Measurements from ENCODE around the gene LAMB4.
"Not testable (repeated sequence)": the region's sequence is repeated elsewhere in the genome, so short reads cannot be mapped to it uniquely, and the experiment has no call there.

Gene LAMB4

DNA sequence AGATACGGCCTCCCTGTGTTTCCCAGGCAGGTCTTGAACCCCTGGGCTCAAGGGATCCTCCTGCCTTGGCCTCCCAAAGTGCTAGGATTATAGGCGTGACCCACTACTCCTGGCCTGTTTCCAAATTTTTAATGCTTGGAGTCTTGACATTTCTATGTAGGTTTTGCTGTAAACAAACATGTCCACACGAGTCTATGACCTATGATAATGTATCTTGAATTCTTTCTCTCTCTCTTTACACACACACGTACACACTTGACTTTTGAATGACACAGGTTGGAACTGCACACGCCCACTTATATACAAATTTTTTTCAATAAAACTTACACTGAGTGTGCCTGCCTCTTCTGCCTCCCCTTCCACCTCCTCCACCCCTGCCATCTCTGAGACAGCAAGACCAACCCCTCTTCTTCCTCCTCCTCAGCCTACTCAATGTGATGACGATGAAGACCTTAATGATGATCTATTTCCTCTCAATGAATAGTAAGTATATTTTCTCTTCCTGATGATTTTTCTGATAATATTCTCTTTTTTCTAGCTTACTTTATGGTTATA lies 83.1 kb downstream of the LAMB4 start:
- Histone ChIP-seq H3K27me3 (ENCODE audit: control insufficient read depth, insufficient read depth, low read length) (no peaks in the 10 kb centered on the region), H3K4me1 (ENCODE audit: control insufficient read depth, insufficient read depth, low read length) (no peaks in the 10 kb centered on the region), H3K9me3 (ENCODE audit: control insufficient read depth, low read length) (no peaks in the 10 kb centered on the region), H3K4me3 (ENCODE audit: low read length) (no peak overlapping the region), H3K9ac (ENCODE audit: low read length) (no peak overlapping the region), H3K36me3 (ENCODE audit: control insufficient read depth, insufficient read depth, low read length) (no peaks in the 10 kb centered on the region)

DNA sequence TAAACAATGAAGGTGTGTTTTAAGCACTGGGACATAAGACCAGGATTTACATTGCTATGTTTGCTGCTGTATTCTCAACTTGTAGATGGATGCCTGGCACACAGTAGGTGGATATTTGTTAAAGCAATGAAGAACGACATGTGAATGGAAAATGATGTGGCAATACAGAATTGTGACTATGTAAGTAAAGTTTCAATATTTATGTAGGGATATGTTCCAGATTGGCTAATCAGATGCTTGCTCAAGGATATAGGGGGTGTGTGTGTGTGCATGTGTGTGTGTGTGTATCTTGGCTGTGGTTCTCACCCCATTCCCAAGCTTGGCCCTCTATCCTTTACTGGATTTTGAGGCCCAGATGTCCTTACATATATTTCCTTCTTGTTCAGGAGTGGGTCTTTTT lies 84.5 kb downstream of the LAMB4 start:
- H3K4me3 ChIP-seq (ENCODE audit: low read length) = no peak overlapping the region
- no peak overlapping the region for H3K9ac ChIP-seq (ENCODE audit: low read length)
- H3K27me3 ChIP-seq (ENCODE audit: control insufficient read depth, insufficient read depth, low read length) = no peaks in the 10 kb centered on the region
- no peaks in the 10 kb centered on the region for H3K4me1 ChIP-seq (ENCODE audit: control insufficient read depth, insufficient read depth, low read length)
- no peaks in the 10 kb centered on the region for H3K9me3 ChIP-seq (ENCODE audit: control insufficient read depth, low read length)
- H3K36me3 ChIP-seq (ENCODE audit: control insufficient read depth, insufficient read depth, low read length) = no peaks in the 10 kb centered on the region

DNA sequence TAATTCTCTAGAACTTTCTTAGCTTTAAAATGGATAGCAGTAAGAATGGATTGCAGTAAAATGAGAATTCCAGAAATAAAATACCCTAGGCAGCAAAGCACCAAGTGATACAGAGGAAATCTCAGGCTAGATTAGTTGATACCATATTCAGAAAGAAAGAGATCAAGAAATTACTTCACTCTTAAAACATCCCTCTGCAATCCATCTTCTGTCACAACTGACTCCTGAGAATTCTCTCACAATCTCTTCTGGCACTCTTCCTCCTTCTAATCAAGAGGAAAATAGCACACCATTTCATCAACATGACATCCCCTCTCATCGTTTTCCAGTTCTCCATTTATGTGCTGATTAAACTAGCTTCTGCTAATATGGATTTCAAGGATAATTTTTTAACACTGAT lies 85.0 kb downstream of the LAMB4 start:
- no peaks in the 10 kb centered on the region for H3K27me3 ChIP-seq (ENCODE audit: control insufficient read depth, insufficient read depth, low read length)
- no peaks in the 10 kb centered on the region for H3K9me3 ChIP-seq (ENCODE audit: control insufficient read depth, low read length)
- H3K36me3 ChIP-seq (ENCODE audit: control insufficient read depth, insufficient read depth, low read length) = no peaks in the 10 kb centered on the region
- no peak overlapping the region for H3K9ac ChIP-seq (ENCODE audit: low read length)
- no peaks in the 10 kb centered on the region for H3K4me1 ChIP-seq (ENCODE audit: control insufficient read depth, insufficient read depth, low read length)
- no peak overlapping the region for H3K4me3 ChIP-seq (ENCODE audit: low read length)

DNA sequence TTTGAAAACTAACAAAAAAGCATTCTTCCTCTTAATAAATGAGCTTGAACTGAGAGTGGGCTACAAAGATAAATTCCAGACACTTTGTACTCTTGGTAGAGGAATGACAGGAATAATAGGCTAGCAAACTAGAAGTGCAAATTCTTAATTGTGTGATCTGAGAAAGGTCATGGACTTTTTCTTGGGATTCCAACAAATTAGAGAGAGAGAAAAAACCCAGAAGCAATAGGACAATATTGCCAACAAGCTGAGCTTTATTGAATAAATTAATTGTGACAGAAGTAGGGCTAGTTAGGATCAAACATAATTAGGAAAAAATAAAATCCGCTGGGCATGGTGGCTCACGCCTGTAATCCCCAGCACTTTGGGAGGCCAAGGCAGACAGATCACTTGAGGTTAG lies 85.8 kb downstream of the LAMB4 start:
- no peak overlapping the region for H3K4me3 ChIP-seq (ENCODE audit: low read length)
- H3K9ac ChIP-seq (ENCODE audit: low read length) = no peak overlapping the region
- H3K9me3 ChIP-seq (ENCODE audit: control insufficient read depth, low read length) = no peaks in the 10 kb centered on the region
- no peaks in the 10 kb centered on the region for H3K27me3 ChIP-seq (ENCODE audit: control insufficient read depth, insufficient read depth, low read length)
- H3K36me3 ChIP-seq (ENCODE audit: control insufficient read depth, insufficient read depth, low read length) = no peaks in the 10 kb centered on the region
- no peaks in the 10 kb centered on the region for H3K4me1 ChIP-seq (ENCODE audit: control insufficient read depth, insufficient read depth, low read length)

DNA sequence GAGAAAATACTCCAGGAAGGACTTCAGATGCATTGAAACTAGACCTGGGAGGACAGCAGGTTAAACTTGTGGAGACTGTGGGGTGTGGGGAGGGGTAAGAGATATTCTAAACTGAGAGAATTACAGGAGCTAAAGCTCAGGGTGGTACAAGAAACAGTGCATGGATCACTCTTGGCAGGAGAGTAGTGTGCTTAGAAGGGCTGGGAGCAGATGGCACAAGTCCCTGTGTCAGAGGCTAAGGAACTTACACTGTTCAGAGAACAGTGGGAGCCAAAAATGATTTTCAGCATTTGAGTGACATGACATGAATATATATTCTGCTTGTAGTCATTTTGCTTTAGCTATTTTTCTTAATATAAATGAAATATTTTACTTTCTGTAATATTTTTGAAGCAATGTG lies 91.2 kb downstream of the LAMB4 start:
- Histone ChIP-seq H3K4me1 (ENCODE audit: control insufficient read depth, insufficient read depth, low read length) (no peaks in the 10 kb centered on the region), H3K27me3 (ENCODE audit: control insufficient read depth, insufficient read depth, low read length) (no peaks in the 10 kb centered on the region), H3K4me3 (ENCODE audit: low read length) (no peak overlapping the region), H3K9me3 (ENCODE audit: control insufficient read depth, low read length) (no peaks in the 10 kb centered on the region), H3K9ac (ENCODE audit: low read length) (no peak overlapping the region), H3K36me3 (ENCODE audit: control insufficient read depth, insufficient read depth, low read length) (no peaks in the 10 kb centered on the region)

DNA sequence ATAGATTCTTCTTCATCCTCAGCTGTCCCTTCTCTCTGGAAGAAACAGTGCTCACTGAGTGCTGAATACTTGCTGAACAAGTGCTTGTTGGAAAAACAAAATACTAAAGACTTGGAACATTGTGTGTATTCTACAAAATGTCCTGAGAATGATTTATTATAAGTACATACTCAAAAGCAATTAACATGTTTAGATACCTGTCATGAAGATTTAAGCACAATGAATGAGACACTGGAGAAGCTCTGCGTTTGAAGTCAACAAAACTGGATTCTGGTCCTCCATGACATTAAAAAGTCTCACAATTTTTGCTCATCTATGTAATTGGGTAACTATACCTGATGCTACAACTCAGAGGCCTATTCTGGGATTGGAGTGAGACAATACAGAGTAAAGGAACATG lies 92.4 kb downstream of the LAMB4 start:
- H3K9ac ChIP-seq (ENCODE audit: low read length) = no peak overlapping the region
- no peaks in the 10 kb centered on the region for H3K36me3 ChIP-seq (ENCODE audit: control insufficient read depth, insufficient read depth, low read length)
- H3K27me3 ChIP-seq (ENCODE audit: control insufficient read depth, insufficient read depth, low read length) = no peaks in the 10 kb centered on the region

DNA sequence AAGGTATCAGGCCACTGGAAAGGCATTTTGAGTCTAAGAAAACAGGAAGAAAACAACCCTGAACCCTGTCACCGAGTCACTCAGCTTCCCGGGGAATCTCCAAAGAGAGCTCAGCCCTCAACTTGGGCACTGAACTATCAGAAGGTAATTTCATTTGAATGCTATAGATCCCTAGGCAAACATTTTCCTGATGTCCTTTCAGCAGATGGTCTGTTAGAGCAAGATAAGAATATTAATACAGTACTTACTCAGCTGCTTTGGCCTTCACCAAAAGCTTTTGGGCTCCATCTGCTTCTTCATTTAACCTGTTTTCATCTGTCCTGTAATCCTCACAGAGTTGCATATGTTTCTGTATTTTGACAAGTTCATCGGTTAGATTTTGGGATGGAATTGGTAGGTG lies 93.0 kb downstream of the LAMB4 start:
- Histone ChIP-seq H3K9me3 (ENCODE audit: control insufficient read depth, low read length) (no peaks in the 10 kb centered on the region), H3K4me1 (ENCODE audit: control insufficient read depth, insufficient read depth, low read length) (no peaks in the 10 kb centered on the region), H3K36me3 (ENCODE audit: control insufficient read depth, insufficient read depth, low read length) (no peaks in the 10 kb centered on the region), H3K27me3 (ENCODE audit: control insufficient read depth, insufficient read depth, low read length) (no peaks in the 10 kb centered on the region), H3K4me3 (ENCODE audit: low read length) (no peak overlapping the region), H3K9ac (ENCODE audit: low read length) (no peak overlapping the region)

More for the DNA sequence above, 92.4 kb downstream of the LAMB4 start:
- no peak overlapping the region for H3K4me3 ChIP-seq (ENCODE audit: low read length)
- H3K4me1 ChIP-seq (ENCODE audit: control insufficient read depth, insufficient read depth, low read length) = no peaks in the 10 kb centered on the region
- H3K9me3 ChIP-seq (ENCODE audit: control insufficient read depth, low read length) = no peaks in the 10 kb centered on the region

DNA sequence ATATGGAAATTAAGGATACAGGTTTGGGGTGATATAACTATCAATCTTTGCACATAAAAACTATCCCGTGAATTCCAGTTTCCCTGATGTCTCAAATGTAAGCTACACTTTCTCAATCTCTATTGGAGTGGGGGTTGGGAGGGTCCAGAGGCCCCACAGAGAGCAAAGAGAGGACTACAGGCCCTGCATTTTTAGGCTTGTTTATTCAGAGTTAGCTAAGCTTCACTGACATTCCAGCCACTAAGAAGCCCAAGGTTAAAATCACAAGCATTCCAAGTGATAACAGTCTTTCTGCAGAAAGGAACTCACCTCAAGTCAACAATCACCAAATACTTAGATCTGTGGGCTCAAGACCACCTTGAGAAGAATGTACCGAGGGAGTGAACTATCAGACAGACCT lies 95.6 kb downstream of the LAMB4 start:
- no peaks in the 10 kb centered on the region for H3K36me3 ChIP-seq (ENCODE audit: control insufficient read depth, insufficient read depth, low read length)
- no peaks in the 10 kb centered on the region for H3K4me1 ChIP-seq (ENCODE audit: control insufficient read depth, insufficient read depth, low read length)
- H3K9ac ChIP-seq (ENCODE audit: low read length) = no peak overlapping the region
- no peak overlapping the region for H3K4me3 ChIP-seq (ENCODE audit: low read length)
- no peaks in the 10 kb centered on the region for H3K27me3 ChIP-seq (ENCODE audit: control insufficient read depth, insufficient read depth, low read length)
- no peaks in the 10 kb centered on the region for H3K9me3 ChIP-seq (ENCODE audit: control insufficient read depth, low read length)

DNA sequence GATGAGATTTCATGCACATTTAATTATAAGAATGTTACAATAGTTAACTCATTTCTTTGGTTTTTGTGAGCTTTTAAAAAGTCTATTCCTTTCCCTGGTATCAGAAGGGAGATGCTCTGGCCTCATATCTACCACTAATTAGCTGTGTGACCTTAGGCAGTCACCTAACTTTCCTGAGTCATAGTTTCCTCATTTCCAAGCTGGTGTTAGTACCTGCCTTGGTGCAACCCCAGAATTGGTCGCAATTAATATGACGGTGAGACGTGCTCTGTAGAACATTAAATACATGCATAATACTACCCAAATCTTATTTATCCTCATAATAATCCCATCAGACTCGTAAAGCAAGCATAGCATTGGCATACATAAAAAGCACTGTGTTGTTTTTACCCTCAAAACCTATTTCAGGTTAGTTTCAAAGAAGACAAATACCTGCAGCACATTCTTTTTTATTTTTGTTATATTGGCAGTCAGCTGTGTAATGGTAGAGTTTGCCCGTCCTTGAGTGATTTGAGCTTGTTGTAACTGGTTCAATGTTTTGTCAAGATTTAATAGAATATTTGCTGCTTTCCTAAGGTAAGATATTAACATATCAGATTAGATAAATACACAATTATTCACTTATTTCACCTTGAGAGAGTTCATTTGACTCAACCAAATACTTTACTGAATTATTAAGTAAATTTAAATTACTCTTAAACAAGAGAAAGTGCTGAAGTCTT lies 96.2 kb downstream of the LAMB4 start:
- H3K4me3 ChIP-seq (ENCODE audit: low read length) = no peak overlapping the region
- H3K36me3 ChIP-seq (ENCODE audit: control insufficient read depth, insufficient read depth, low read length) = no peaks in the 10 kb centered on the region
- no peak overlapping the region for H3K9ac ChIP-seq (ENCODE audit: low read length)
- H3K27me3 ChIP-seq (ENCODE audit: control insufficient read depth, insufficient read depth, low read length) = no peaks in the 10 kb centered on the region
- H3K4me1 ChIP-seq (ENCODE audit: control insufficient read depth, insufficient read depth, low read length) = no peaks in the 10 kb centered on the region
- H3K9me3 ChIP-seq (ENCODE audit: control insufficient read depth, low read length) = no peaks in the 10 kb centered on the region

DNA sequence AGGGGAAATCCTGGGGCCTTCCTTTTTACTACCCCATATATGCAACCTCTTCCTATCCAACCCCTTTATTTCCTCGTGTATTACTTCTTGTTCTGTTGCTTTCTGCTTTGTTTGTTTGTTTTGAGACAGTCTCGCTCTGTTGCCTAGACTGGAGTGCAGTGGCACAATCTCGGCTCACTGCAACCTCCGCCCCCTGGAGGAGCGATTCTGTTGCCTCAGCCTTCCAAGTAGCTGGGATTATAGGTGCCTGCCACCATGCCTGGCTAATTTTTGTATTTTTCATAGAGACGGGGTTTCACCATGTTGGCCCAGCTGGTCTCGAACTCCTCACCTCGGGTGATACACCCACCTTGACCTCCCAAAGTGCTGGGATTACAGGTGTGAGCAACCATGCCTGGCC lies 96.9 kb downstream of the LAMB4 start:
- not testable (repeated sequence) for H3K36me3 ChIP-seq (ENCODE audit: control insufficient read depth, insufficient read depth, low read length); H3K4me1 ChIP-seq (ENCODE audit: control insufficient read depth, insufficient read depth, low read length); H3K4me3 ChIP-seq (ENCODE audit: low read length); H3K27me3 ChIP-seq (ENCODE audit: control insufficient read depth, insufficient read depth, low read length); H3K9me3 ChIP-seq (ENCODE audit: control insufficient read depth, low read length); H3K9ac ChIP-seq (ENCODE audit: low read length)

DNA sequence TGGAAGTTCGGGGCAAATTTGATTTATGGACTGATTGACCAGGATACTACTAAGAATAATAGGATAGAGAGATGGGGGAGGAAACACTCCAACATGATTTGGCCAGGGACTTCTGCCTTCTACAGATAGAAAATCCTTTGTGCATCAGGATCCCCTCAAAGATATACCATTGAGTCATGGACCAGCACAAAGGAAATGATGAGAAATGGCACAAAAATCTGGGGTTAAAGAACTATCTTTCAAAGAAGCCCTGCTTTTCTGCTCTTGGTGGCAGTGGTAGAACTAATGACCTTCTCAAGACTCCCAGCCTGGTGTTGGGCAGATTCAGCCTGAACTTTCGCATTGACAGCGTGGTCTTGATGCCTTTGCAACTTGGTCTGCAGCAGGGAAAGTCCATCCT lies 99.6 kb downstream of the LAMB4 start:
- Histone ChIP-seq H3K4me1 (ENCODE audit: control insufficient read depth, insufficient read depth, low read length) (no peaks in the 10 kb centered on the region), H3K36me3 (ENCODE audit: control insufficient read depth, insufficient read depth, low read length) (no peaks in the 10 kb centered on the region), H3K4me3 (ENCODE audit: low read length) (no peak overlapping the region), H3K9me3 (ENCODE audit: control insufficient read depth, low read length) (no peaks in the 10 kb centered on the region), H3K27me3 (ENCODE audit: control insufficient read depth, insufficient read depth, low read length) (no peaks in the 10 kb centered on the region), H3K9ac (ENCODE audit: low read length) (no peak overlapping the region)

DNA sequence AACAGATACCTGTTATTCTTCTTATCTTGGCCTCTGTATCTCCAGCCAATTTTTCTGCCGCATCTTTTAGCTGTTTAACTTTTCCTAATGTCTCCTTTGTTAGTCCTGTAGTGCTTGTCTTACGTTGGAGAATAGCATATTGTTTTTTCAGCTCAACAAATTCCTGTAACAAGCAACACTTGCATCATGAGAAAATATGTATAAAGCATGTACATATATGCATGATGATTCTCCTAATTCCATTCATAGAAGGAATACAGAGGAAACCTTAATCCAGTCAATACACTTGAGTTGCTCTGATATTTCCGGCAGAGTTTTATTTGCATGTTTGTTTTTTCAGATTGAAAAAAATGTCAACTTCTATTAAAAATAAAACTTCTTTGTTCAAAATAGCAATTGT lies 101.1 kb downstream of the LAMB4 start:
- no peaks in the 10 kb centered on the region for H3K4me1 ChIP-seq (ENCODE audit: control insufficient read depth, insufficient read depth, low read length)
- no peaks in the 10 kb centered on the region for H3K27me3 ChIP-seq (ENCODE audit: control insufficient read depth, insufficient read depth, low read length)
- H3K9me3 ChIP-seq (ENCODE audit: control insufficient read depth, low read length) = no peaks in the 10 kb centered on the region
- no peak overlapping the region for H3K9ac ChIP-seq (ENCODE audit: low read length)
- no peaks in the 10 kb centered on the region for H3K36me3 ChIP-seq (ENCODE audit: control insufficient read depth, insufficient read depth, low read length)
- H3K4me3 ChIP-seq (ENCODE audit: low read length) = no peak overlapping the region

DNA sequence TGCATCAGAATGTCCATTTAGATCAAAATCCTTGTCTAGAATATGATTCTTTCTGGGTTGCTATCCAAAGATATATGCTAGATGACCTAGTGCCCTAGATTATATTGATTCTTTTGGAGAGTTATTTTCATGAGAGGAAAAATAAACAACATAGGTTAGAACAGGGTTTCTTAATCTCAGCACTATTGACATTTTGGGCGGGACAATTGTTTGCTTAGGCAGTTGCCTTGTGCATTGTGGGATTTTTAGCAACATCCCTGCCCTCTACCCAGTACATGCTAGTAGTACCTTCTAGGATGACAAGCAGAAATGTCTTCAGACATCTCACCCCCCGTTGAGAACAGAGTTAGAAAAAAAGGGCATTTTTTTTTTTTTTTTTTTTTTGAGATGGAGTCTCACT lies 102.0 kb downstream of the LAMB4 start:
- no peaks in the 10 kb centered on the region for H3K36me3 ChIP-seq (ENCODE audit: control insufficient read depth, insufficient read depth, low read length)
- H3K4me3 ChIP-seq (ENCODE audit: low read length) = no peak overlapping the region
- no peaks in the 10 kb centered on the region for H3K4me1 ChIP-seq (ENCODE audit: control insufficient read depth, insufficient read depth, low read length)
- H3K9ac ChIP-seq (ENCODE audit: low read length) = no peak overlapping the region
- no peaks in the 10 kb centered on the region for H3K9me3 ChIP-seq (ENCODE audit: control insufficient read depth, low read length)
- no peaks in the 10 kb centered on the region for H3K27me3 ChIP-seq (ENCODE audit: control insufficient read depth, insufficient read depth, low read length)

Data from mucosa of stomach (tissue), 1 donor.